ENCODE measurements around the gene JAK1.
A peak's percentile ranks its signal among the peaks of the same experiment; 100 is the strongest.
"Not testable (repeated sequence)": the region's sequence is repeated elsewhere in the genome, so short reads cannot be mapped to it uniquely, and the experiment has no call there.

JAK1 gene

DNA sequence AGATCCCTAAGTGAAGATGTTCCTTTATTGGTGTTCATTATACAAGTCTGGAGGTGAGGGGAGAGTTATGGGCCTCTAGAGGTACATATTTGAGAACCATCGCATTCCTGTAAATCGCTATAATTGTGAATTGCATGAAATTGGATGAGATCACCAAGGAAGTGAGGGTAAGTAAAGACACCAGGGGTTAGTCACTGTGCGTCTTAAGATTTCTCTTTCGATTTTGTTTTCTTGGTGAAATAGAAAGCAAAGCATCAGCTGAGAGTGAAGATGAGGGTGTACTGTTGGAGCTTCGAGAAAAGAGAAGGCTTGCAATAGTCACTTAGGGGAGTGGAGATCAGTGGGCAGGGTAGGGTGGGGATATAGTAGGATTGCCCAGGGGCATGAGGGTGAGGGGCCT lies 139.4 kb downstream of the JAK1 start:
- Histone ChIP-seq H4K8ac (ENCODE audit: low read depth, low read length) (no peak overlapping the region), H3K27ac (ENCODE audit: low read depth, low read length) (no peak overlapping the region), H3K4ac (ENCODE audit: low read depth, low read length) (no peak overlapping the region), H2AK5ac (ENCODE audit: low read length) (no peak overlapping the region), H2BK120ac (ENCODE audit: insufficient read depth, low read length, poor library complexity) (no peak overlapping the region), H3K9ac (ENCODE audit: low read length) (no peak overlapping the region), H3K4me1 (ENCODE audit: control insufficient read depth in 1 of 2, insufficient read depth in 2 of 2, low read length in 2 of 2) (no peaks in the 10 kb centered on the region), H2AFZ (ENCODE audit: insufficient read depth, low read length, poor library complexity) (no peak overlapping the region), H3K9me3 (ENCODE audit: insufficient read depth, low read depth, low read length) (no peaks in the 10 kb centered on the region), H3K14ac (ENCODE audit: low read length) (no peak overlapping the region), H3K27me3 (ENCODE audit: insufficient read depth, low read length) (no peaks in the 10 kb centered on the region), H3K79me1 (ENCODE audit: low read length) (no peaks in the 10 kb centered on the region), H3K18ac (ENCODE audit: low read length) (no peak overlapping the region), H3K4me2 (ENCODE audit: low read length) (no peak overlapping the region), H3K4me3 (ENCODE audit: low read depth, low read length) (no peak overlapping the region), H3K79me2 (ENCODE audit: control insufficient read depth, insufficient read depth, low read length, poor library complexity) (no peaks in the 10 kb centered on the region), H4K91ac (ENCODE audit: low read depth, low read length) (no peak overlapping the region), H2BK5ac (ENCODE audit: low read depth, low read length, poor library complexity) (no peak overlapping the region), H2BK12ac (ENCODE audit: low read length) (no peak overlapping the region), H4K12ac (ENCODE audit: low read depth, low read length) (no peak overlapping the region), H3K23ac (ENCODE audit: low read length) (no peak overlapping the region), H3K36me3 (ENCODE audit: control insufficient read depth in 1 of 2, insufficient read depth in 2 of 2, low read length in 2 of 2) (no peaks in the 10 kb centered on the region)
- no peak for DNase-seq
- WGBS (ENCODE audit: extremely low coverage, insufficient coverage, insufficient read length): no CpG with 5 or more reads among the region's 5 CpGs

DNA sequence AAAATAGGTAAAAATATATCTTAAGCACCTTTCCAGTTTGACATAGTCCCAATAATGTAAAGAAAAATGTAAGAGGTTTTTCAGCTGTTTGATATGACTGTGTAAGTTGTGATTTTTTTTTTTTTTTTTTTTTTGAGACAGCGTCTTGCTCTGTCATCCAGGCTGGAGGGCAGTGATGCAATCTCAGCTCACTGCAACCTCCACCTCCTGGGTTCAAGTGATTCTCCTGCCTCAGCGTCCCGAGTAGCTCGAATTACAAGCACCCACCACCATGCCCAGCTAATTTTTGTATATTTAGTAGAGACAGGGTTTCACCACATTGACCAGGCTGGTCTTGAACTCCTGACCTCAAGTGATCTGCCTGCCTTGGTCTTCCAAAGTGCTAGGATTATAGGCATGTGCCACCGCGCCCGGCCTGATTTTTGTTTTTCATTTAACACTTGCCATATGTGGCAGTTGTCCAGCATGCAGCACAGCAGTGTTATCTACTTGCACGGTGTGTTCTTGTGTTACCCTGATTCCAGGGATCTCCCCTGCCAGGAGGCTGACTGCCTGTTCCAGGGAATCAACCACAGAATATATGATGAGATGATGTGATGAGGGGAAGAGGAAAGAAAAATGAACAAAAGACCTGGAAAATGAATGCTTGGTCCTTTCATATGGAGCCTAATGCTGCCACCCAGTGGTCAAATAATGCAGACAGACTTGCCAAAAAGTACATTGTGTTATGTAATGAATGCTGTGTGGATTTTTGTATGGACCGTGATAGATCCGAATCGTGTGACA lies 142.5 kb downstream of the JAK1 start:
- H2BK12ac ChIP-seq (ENCODE audit: low read length): no peak overlapping the region
- H3K4ac ChIP-seq (ENCODE audit: low read depth, low read length): no peak overlapping the region
- H3K4me1 ChIP-seq (ENCODE audit: control insufficient read depth in 1 of 2, insufficient read depth in 2 of 2, low read length in 2 of 2): no peaks in the 10 kb centered on the region

DNA sequence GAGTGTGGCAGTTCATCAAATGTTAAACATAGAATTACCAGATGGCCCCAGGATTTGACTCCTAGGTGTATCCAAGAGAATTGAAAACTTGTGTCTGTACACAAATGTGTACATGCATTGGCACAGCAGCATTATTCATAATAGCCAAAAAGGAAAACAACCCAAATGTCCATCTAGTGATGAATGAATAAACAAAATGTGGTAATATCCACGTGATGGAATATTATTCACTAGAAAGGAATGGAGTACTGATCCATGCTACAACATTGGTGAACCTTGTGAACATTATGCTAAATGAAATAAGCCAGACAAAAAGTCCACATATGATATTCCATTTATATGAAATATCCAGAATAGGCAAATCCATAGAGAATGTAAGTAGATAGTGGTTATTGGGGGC lies 143.7 kb downstream of the JAK1 start:
- Histone ChIP-seq H3K79me1 (ENCODE audit: low read length) (no peaks in the 10 kb centered on the region), H3K4me3 (ENCODE audit: low read depth, low read length) (no peak overlapping the region), H2AFZ (ENCODE audit: insufficient read depth, low read length, poor library complexity) (no peak overlapping the region), H3K23ac (ENCODE audit: low read length) (no peak overlapping the region), H4K12ac (ENCODE audit: low read depth, low read length) (no peak overlapping the region), H2AK5ac (ENCODE audit: low read length) (no peak overlapping the region), H3K79me2 (ENCODE audit: control insufficient read depth, insufficient read depth, low read length, poor library complexity) (no peaks in the 10 kb centered on the region), H3K9ac (ENCODE audit: low read length) (no peak overlapping the region), H3K4me2 (ENCODE audit: low read length) (no peak overlapping the region), H3K4me1 (ENCODE audit: control insufficient read depth in 1 of 2, insufficient read depth in 2 of 2, low read length in 2 of 2) (no peaks in the 10 kb centered on the region), H3K14ac (ENCODE audit: low read length) (no peak overlapping the region), H2BK12ac (ENCODE audit: low read length) (no peak overlapping the region), H3K18ac (ENCODE audit: low read length) (no peak overlapping the region), H3K9me3 (ENCODE audit: insufficient read depth, low read depth, low read length) (no peaks in the 10 kb centered on the region), H2BK5ac (ENCODE audit: low read depth, low read length, poor library complexity) (no peak overlapping the region), H4K91ac (ENCODE audit: low read depth, low read length) (no peak overlapping the region), H3K4ac (ENCODE audit: low read depth, low read length) (no peak overlapping the region), H3K27ac (ENCODE audit: low read depth, low read length) (no peak overlapping the region), H4K8ac (ENCODE audit: low read depth, low read length) (no peak overlapping the region), H2BK120ac (ENCODE audit: insufficient read depth, low read length, poor library complexity) (no peak overlapping the region), H3K36me3 (ENCODE audit: control insufficient read depth in 1 of 2, insufficient read depth in 2 of 2, low read length in 2 of 2) (no peaks in the 10 kb centered on the region), H3K27me3 (ENCODE audit: insufficient read depth, low read length) (no peaks in the 10 kb centered on the region)
- DNase-seq: no peak
- WGBS (ENCODE audit: extremely low coverage, insufficient coverage, insufficient read length): no CpG with 5 or more reads among the region's 1 CpG

More for the DNA sequence above, 142.5 kb downstream of the JAK1 start:
- H3K9me3 ChIP-seq (ENCODE audit: insufficient read depth, low read depth, low read length): no peaks in the 10 kb centered on the region
- no peak overlapping the region for H3K14ac ChIP-seq (ENCODE audit: low read length)
- no peaks in the 10 kb centered on the region for H3K79me1 ChIP-seq (ENCODE audit: low read length)
- no peak overlapping the region for H4K8ac ChIP-seq (ENCODE audit: low read depth, low read length)
- no peak overlapping the region for H3K27ac ChIP-seq (ENCODE audit: low read depth, low read length)
- no peak overlapping the region for H3K4me3 ChIP-seq (ENCODE audit: low read depth, low read length)
- no peak overlapping the region for H3K18ac ChIP-seq (ENCODE audit: low read length)
- no peak overlapping the region for H3K4me2 ChIP-seq (ENCODE audit: low read length)
- H2BK5ac ChIP-seq (ENCODE audit: low read depth, low read length, poor library complexity): no peak overlapping the region
- H3K36me3 ChIP-seq (ENCODE audit: control insufficient read depth in 1 of 2, insufficient read depth in 2 of 2, low read length in 2 of 2): no peaks in the 10 kb centered on the region
- no peak overlapping the region for H3K9ac ChIP-seq (ENCODE audit: low read length)
- H3K27me3 ChIP-seq (ENCODE audit: insufficient read depth, low read length): no peaks in the 10 kb centered on the region
- H3K79me2 ChIP-seq (ENCODE audit: control insufficient read depth, insufficient read depth, low read length, poor library complexity): no peaks in the 10 kb centered on the region
- WGBS (ENCODE audit: extremely low coverage, insufficient coverage, insufficient read length): no CpG with 5 or more reads among the region's 11 CpGs
- no peak overlapping the region for H2AK5ac ChIP-seq (ENCODE audit: low read length)
- H3K23ac ChIP-seq (ENCODE audit: low read length): no peak overlapping the region
- DNase-seq: peak; percentile 53 to 89
- no peak overlapping the region for H4K12ac ChIP-seq (ENCODE audit: low read depth, low read length)
- no peak overlapping the region for H2AFZ ChIP-seq (ENCODE audit: insufficient read depth, low read length, poor library complexity)
- no peak overlapping the region for H2BK120ac ChIP-seq (ENCODE audit: insufficient read depth, low read length, poor library complexity)
- no peak overlapping the region for H4K91ac ChIP-seq (ENCODE audit: low read depth, low read length)

DNA sequence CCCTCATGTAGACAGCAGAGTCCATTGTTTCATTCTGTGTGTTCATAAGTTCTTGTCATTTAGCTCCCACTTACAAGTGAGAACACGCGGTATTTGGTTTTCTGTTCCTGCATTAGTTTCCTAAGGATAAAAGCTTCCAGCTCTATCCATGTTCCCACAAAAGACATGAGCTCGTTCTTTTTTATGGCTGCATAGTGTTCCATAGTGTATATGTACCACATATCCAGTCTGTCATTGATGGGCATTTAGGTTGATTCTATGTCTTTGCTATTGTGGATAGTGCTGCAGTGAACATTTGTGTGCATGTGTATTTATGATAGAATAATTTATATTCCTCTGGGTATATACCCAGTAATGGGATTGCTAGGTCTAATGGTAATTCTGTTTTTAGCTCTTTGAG lies 145.8 kb downstream of the JAK1 start:
- not testable (repeated sequence) for H3K18ac ChIP-seq (ENCODE audit: low read length); H3K4ac ChIP-seq (ENCODE audit: low read depth, low read length); H3K4me1 ChIP-seq (ENCODE audit: control insufficient read depth in 1 of 2, insufficient read depth in 2 of 2, low read length in 2 of 2); H3K79me2 ChIP-seq (ENCODE audit: control insufficient read depth, insufficient read depth, low read length, poor library complexity); H2BK120ac ChIP-seq (ENCODE audit: insufficient read depth, low read length, poor library complexity); H4K8ac ChIP-seq (ENCODE audit: low read depth, low read length); H3K36me3 ChIP-seq (ENCODE audit: control insufficient read depth in 1 of 2, insufficient read depth in 2 of 2, low read length in 2 of 2); H3K9ac ChIP-seq (ENCODE audit: low read length); H2BK12ac ChIP-seq (ENCODE audit: low read length); H3K27ac ChIP-seq (ENCODE audit: low read depth, low read length); H4K91ac ChIP-seq (ENCODE audit: low read depth, low read length); H2AFZ ChIP-seq (ENCODE audit: insufficient read depth, low read length, poor library complexity); H3K4me3 ChIP-seq (ENCODE audit: low read depth, low read length); DNase-seq; H3K4me2 ChIP-seq (ENCODE audit: low read length); H2AK5ac ChIP-seq (ENCODE audit: low read length); H3K23ac ChIP-seq (ENCODE audit: low read length); H3K9me3 ChIP-seq (ENCODE audit: insufficient read depth, low read depth, low read length); H2BK5ac ChIP-seq (ENCODE audit: low read depth, low read length, poor library complexity); H3K79me1 ChIP-seq (ENCODE audit: low read length); H3K27me3 ChIP-seq (ENCODE audit: insufficient read depth, low read length); H3K14ac ChIP-seq (ENCODE audit: low read length); H4K12ac ChIP-seq (ENCODE audit: low read depth, low read length)
- no CpG with 5 or more reads among the region's 3 CpGs for whole genome bisulfite sequencing (ENCODE audit: extremely low coverage, insufficient coverage, insufficient read length)

All from trophoblast cell (in vitro differentiated cells and primary cell).